Tibial artery (tissue), 4 donors: Measurements from ENCODE around the gene GAB2.
A peak's percentile ranks its signal among the peaks of the same experiment; 100 is the strongest.

Source experiments
- DNase-seq, 2 donors: peaks; one replicate each; pipeline ENCODE4 v3.0.0-alpha.2; 2019
- H3K27ac ChIP-seq, 2 donors: fragments of 200-600 bp; sonication (generic) in 1 of 2; 1 replicate in 1 of 2; 2 replicates in 1 of 2; pipeline ENCODE4 v1.5.1; 2018 to 2019; ENCODE audit warnings: mild to moderate bottlenecking in 1 of 2
- H3K27me3 ChIP-seq, 2 donors: fragments of 200-600 bp; sonication (generic) in 1 of 2; one replicate each; pipeline versions ENCODE4 v1.5.1 to v1.6.0; 2016 to 2019
- H3K36me3 ChIP-seq, 3 donors: fragments of 200-600 bp; sonication (generic) in 2 of 3; one replicate each; pipeline ENCODE4 v1.5.1; 2016 to 2019; ENCODE audit warnings: mild to moderate bottlenecking in 2 of 3
- H3K4me1 ChIP-seq, 4 donors: fragments of 200-600 bp; sonication (generic) in 2 of 4; 1 replicate in 3 of 4; 2 replicates in 1 of 4; pipeline ENCODE4 v1.5.1; 2016 to 2019
- H3K4me3 ChIP-seq, 2 donors: fragments of 200-600 bp; sonication (generic) in 1 of 2; 1 replicate in 1 of 2; 2 replicates in 1 of 2; pipeline ENCODE4 v1.5.1; 2018 to 2019; ENCODE audit warnings: mild to moderate bottlenecking in 2 of 2
- H3K9me3 ChIP-seq, 3 donors: fragments of 200-600 bp; sonication (generic) in 1 of 3; one replicate each; pipeline ENCODE4 v1.5.1; 2016 to 2019
- intact Hi-C: fragments of 100-400 bp; cut with DNase I; formaldehyde crosslinking; loops from one replicate; pipeline ENCODE4 v1.15.0; 2023; ENCODE audit warnings: low total_unique reads
- TF ChIP-seq, protein P1 (sequence below), 2 experiments: fragments of 200-600 bp in 1 of 2; fragments of 450-650 bp in 1 of 2; IDR thresholded peaks; one replicate each; pipeline ENCODE4 v1.5.1; 2017 to 2019; ENCODE audit warnings: antibody characterized with exemption in 2 of 2, mild to moderate bottlenecking in 1 of 2, moderate library complexity in 1 of 2

The GAB2 gene

DNA sequence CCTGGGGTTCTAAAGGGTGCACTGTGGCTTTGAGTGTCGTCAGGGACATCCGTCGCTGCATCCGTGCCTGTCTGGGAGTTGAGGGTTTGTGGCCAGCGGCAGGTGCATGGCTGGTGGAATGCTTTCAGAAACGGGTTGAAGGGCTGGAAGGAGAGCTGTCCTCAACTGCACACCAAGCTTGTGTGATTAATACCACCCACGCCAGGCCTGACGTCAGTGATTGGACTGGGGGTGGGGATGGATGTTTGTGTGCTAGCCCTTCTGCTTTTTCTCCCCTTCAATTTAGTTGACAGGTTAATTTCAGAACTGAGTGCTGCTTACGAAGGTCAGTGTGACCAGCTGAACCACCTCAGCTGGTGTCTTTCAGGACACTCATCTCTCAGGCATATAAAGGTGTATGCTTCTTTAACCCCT, 3.2 kb upstream of the GAB2 start:
- peaks cover 0 to 49% (median 24%) of the 10 kb centered on the region in 4 donors for H3K4me1 ChIP-seq
- peak; percentile 76 to 84 for DNase-seq
- intact Hi-C loops: no loop called here
- H3K27ac ChIP-seq: peak overlapping the region; percentile 98 to 100
- no peaks in the 10 kb centered on the region for H3K36me3 ChIP-seq
- H3K9me3 ChIP-seq: no peaks in the 10 kb centered on the region
- H3K27me3 ChIP-seq: no peaks in the 10 kb centered on the region
- H3K4me3 ChIP-seq: no peak overlapping the region
- TF ChIP-seq, protein P1, sequence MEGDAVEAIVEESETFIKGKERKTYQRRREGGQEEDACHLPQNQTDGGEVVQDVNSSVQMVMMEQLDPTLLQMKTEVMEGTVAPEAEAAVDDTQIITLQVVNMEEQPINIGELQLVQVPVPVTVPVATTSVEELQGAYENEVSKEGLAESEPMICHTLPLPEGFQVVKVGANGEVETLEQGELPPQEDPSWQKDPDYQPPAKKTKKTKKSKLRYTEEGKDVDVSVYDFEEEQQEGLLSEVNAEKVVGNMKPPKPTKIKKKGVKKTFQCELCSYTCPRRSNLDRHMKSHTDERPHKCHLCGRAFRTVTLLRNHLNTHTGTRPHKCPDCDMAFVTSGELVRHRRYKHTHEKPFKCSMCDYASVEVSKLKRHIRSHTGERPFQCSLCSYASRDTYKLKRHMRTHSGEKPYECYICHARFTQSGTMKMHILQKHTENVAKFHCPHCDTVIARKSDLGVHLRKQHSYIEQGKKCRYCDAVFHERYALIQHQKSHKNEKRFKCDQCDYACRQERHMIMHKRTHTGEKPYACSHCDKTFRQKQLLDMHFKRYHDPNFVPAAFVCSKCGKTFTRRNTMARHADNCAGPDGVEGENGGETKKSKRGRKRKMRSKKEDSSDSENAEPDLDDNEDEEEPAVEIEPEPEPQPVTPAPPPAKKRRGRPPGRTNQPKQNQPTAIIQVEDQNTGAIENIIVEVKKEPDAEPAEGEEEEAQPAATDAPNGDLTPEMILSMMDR (IDR thresholded peaks at IDR 0.05): no peak

DNA sequence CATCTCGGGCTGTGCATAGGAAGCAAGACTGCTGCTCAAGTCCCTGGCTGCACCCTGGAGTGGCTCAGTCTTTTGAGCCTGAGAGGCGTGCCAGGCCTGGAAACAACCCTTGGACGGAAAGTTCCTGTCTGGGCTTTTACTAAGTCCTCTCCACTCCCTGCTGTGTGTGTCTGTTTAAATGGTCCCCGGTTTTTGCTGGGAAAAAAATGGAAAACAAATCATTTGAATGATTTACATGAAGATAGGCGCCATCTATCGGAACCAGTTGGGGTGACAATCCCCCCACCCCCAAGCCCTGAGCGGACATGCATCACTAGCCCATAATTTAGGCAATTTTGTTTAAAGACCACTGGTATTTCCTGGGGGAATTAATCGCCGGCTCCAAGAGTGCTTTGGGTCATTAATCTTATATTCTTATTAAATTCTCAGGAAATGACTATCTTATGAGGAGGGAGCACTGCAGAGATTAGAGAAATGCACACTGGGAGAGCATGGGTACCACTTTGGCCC, 2.7 kb upstream of the GAB2 start:
- H3K27me3 ChIP-seq: no peaks in the 10 kb centered on the region
- peak; percentile 86 to 92 for DNase-seq
- TF ChIP-seq, protein P1 (IDR thresholded peaks at IDR 0.05): peak; percentile 62 to 72
- H3K36me3 ChIP-seq: no peaks in the 10 kb centered on the region
- intact Hi-C loops: no loop called here
- no peaks in the 10 kb centered on the region for H3K9me3 ChIP-seq
- H3K4me1 ChIP-seq: peaks cover 0 to 49% (median 24%) of the 10 kb centered on the region in 4 donors
- peak overlapping the region; percentile 98 to 100 for H3K27ac ChIP-seq
- peak overlapping the region; percentile 23 to 99 for H3K4me3 ChIP-seq

- no peaks in the 10 kb centered on the region for H3K27me3 ChIP-seq
- no peaks in the 10 kb centered on the region for H3K36me3 ChIP-seq
- DNase-seq: peak; percentile 88 to 90
- intact Hi-C loops: loop anchor here (5.0 kb wide), 3 partner anchors 153 to 257 kb away; partner anchors contain the start of gene NARS2
- H3K4me3 ChIP-seq: peak overlapping the region; percentile 98 to 99
- H3K4me1 ChIP-seq: peaks cover 0 to 52% (median 24%) of the 10 kb centered on the region in 4 donors
- H3K9me3 ChIP-seq: no peaks in the 10 kb centered on the region
- peak overlapping the region; percentile 98 to 100 for H3K27ac ChIP-seq
- TF ChIP-seq, protein P1 (IDR thresholded peaks at IDR 0.05): no peak
Observed at GRCh38 chr11:78419327-78419726, 1.7 kb upstream of the GAB2 start.

DNA sequence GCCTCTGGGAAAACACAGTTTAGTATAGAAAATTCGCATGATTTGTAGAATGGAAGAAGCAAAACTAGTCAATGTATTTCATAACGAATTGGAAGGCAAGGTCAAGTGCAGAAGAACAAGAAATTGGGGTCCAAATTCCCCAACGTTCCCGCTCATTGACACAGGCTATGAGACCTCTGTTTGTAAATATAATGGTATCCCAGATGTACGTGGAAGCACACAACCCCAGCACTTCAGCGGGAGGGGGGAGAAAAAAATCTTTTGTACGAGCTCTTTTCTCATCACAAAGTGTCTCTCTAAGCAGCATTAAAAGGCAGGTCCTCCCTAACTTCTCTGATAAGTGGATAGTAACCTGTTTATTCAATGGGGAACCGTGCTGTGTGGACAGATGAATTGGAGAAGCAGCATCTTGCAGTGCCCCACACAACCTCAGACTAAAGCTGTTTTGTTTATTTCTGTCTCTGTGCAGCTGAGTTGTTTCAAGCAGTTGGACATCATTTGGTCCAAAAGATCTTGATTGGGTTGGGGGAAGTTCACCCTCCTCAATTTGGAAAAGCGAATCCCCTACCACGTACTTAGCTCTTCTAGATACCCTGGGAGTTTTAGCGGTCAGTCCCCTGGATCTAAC, 1.1 kb upstream of the GAB2 start:
- no peak for DNase-seq
- H3K4me3 ChIP-seq: peak overlapping the region; percentile 98 to 99

DNA sequence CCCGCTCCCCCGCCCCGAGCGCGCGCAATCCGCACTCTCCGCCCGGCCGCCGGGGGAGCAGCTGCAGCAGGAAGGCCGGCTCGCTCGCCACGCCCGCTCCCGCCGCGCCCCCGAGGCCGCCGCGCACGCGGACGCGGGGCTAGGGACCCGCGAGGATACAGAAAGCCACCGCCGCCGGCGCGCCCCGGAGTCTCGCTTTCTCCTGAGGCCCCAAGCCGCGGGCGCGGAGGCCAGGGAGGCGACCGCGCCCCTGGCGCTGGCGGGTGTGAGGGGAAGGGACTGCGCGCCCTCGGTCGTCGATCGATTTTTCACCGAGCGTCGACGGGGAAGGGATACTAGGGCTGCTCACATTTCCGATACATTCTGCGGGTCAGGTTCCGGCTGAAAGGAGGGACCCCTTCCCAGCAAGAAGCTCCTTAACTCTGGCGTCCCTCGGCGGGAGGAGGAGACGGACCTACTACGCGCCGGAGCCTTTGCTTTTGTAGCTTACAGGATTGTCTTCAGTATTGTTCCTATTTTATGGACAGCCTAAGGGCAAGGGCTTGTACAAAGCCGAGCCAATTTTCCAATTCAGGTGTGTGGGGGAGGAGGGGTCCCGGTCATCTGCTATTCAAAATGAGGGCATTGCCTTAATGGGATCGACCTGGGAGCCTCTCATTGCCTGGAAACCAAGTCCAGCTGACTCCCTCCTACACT, 416 bp upstream of the GAB2 start:
- no peaks in the 10 kb centered on the region for H3K36me3 ChIP-seq
- peak overlapping the region; percentile 98 to 99 for H3K4me3 ChIP-seq
- TF ChIP-seq, protein P1 (IDR thresholded peaks at IDR 0.05): peak in 1 of 2 experiments; percentile 68
- H3K27me3 ChIP-seq: no peaks in the 10 kb centered on the region
- H3K27ac ChIP-seq: peak overlapping the region; percentile 98 to 100
- DNase-seq: peak; percentile 79 to 92
- intact Hi-C loops: loop anchor here (5.0 kb wide), 3 partner anchors 154 to 256 kb away; partner anchors contain the start of gene NARS2
- H3K4me1 ChIP-seq: peaks cover 0 to 52% (median 24%) of the 10 kb centered on the region in 4 donors
- H3K9me3 ChIP-seq: no peaks in the 10 kb centered on the region

More for the DNA sequence above, 1.1 kb upstream of the GAB2 start:
- intact Hi-C loops: loop anchor here (5.0 kb wide), 3 partner anchors 154 to 256 kb away; partner anchors contain the start of gene NARS2
- no peaks in the 10 kb centered on the region for H3K9me3 ChIP-seq
- peak overlapping the region; percentile 98 to 100 for H3K27ac ChIP-seq
- H3K4me1 ChIP-seq: peaks cover 0 to 52% (median 24%) of the 10 kb centered on the region in 4 donors
- no peaks in the 10 kb centered on the region for H3K36me3 ChIP-seq
- no peaks in the 10 kb centered on the region for H3K27me3 ChIP-seq
- TF ChIP-seq, protein P1 (IDR thresholded peaks at IDR 0.05): no peak
